GM18909 (cell line): ENCODE measurements around the gene CACNA2D1.

Experiments
- ATAC-seq: cut with Tn5 transposase; IDR thresholded peaks from one replicate; pipeline ENCODE4 v1.9.1; 2021; ENCODE audit warnings: mild to moderate bottlenecking; ENCODE audit not compliant: unreplicated experiment, poor library complexity

CACNA2D1 gene

GRCh38 chr7:82443547-82444219 lies at the start of gene CACNA2D1:
Gene CACNA2D1, minus strand, starts transcription at chr7:82443777.
- ATAC-seq: no peak

GRCh38 chr7:82481499-82482097 lies 38.0 kb upstream of the CACNA2D1 start:
- ATAC-seq: peak; percentile 71

GRCh38 chr7:82477733-82478515 lies 34.3 kb upstream of the CACNA2D1 start:
- ATAC-seq: no peak

- ATAC-seq: no peak
These were observed 29.4 kb upstream of the CACNA2D1 start for GRCh38 chr7:82472966-82473365.

- ATAC-seq: no peak
These were observed 27.9 kb upstream of the CACNA2D1 start for GRCh38 chr7:82471351-82472020.

- no peak for ATAC-seq
These were observed 25.6 kb upstream of the CACNA2D1 start for GRCh38 chr7:82469207-82469606.

GRCh38 chr7:82468435-82468834 lies 24.9 kb upstream of the CACNA2D1 start:
- no peak for ATAC-seq

GRCh38 chr7:82467020-82467419 lies 23.4 kb upstream of the CACNA2D1 start:
- ATAC-seq: no peak

GRCh38 chr7:82464372-82464771 lies 20.8 kb upstream of the CACNA2D1 start:
- ATAC-seq: no peak

GRCh38 chr7:82455295-82455694 lies 11.7 kb upstream of the CACNA2D1 start:
- ATAC-seq: no peak

- ATAC-seq: no peak
These were observed 7.2 kb upstream of the CACNA2D1 start for GRCh38 chr7:82450759-82451158.

- ATAC-seq: no peak
These were observed 6.3 kb upstream of the CACNA2D1 start for GRCh38 chr7:82449910-82450309.

- no peak for ATAC-seq
These were observed 3.3 kb upstream of the CACNA2D1 start for GRCh38 chr7:82446897-82447296.

- ATAC-seq: no peak
These were observed 1.7 kb upstream of the CACNA2D1 start for GRCh38 chr7:82445271-82445670.

- no peak for ATAC-seq
These were observed 788 bp upstream of the CACNA2D1 start for GRCh38 chr7:82444220-82444909.

GRCh38 chr7:82443036-82443546 lies 486 bp downstream of the CACNA2D1 start:
- no peak for ATAC-seq

- no peak for ATAC-seq
These were observed 1.0 kb downstream of the CACNA2D1 start for GRCh38 chr7:82442492-82443035.

GRCh38 chr7:82441669-82442478 lies 1.7 kb downstream of the CACNA2D1 start:
- no peak for ATAC-seq

GRCh38 chr7:82438521-82438920 lies 5.1 kb downstream of the CACNA2D1 start:
- no peak for ATAC-seq
